Common myeloid progenitor, CD34-positive (primary cell): ENCODE results near the gene S100B.

ENCODE experiments used
- CTCF ChIA-PET: fragments of 350-600 bp; sonication (Branson Sonifier 250); formaldehyde crosslinking; loops from one replicate; lab custom pipeline; 2021; ENCODE audit warnings: antibody characterized with exemption; lab: Charles Lee
- POLR2A ChIA-PET: fragments of 350-600 bp; sonication (Branson Sonifier 250); formaldehyde crosslinking; loops from one replicate; lab custom pipeline; 2021; ENCODE audit warnings: antibody characterized with exemption; lab: Charles Lee
- DNase-seq, 3 donors: peaks; one replicate each; pipeline versions ENCODE4 v3.0.0 to v3.0.0-alpha.2; 2013
- H3K27ac ChIP-seq, 2 experiments: 1 replicate in 1 of 2; 2 replicates in 1 of 2; pipeline ENCODE4 v1.7.0; 2013; ENCODE audit warnings: inconsistent platforms in 2 of 2, low read length in 2 of 2, mild to moderate bottlenecking in 2 of 2, low read depth in 1 of 2, moderate library complexity in 1 of 2; ENCODE audit not compliant: severe bottlenecking in 2 of 2, insufficient read depth in 1 of 2, poor library complexity in 1 of 2
- H3K27me3 ChIP-seq, 5 experiments: replicated peaks in 2 of 5; 1 replicate in 3 of 5; 2 replicates in 2 of 5; pipeline versions ENCODE4 v1.6.1 to v1.7.0; 2013; ENCODE audit warnings: low read length in 4 of 5, mild to moderate bottlenecking in 2 of 5, moderate library complexity in 2 of 5, inconsistent platforms in 1 of 5; ENCODE audit not compliant: insufficient read depth in 5 of 5, control insufficient read depth in 4 of 5
- H3K36me3 ChIP-seq, 4 experiments: 1 replicate in 2 of 4; 2 replicates in 2 of 4; pipeline versions ENCODE4 v1.6.1 to v1.7.0; 2013; ENCODE audit warnings: low read length in 3 of 4, control low read depth in 1 of 4, mild to moderate bottlenecking in 1 of 4; ENCODE audit not compliant: control insufficient read depth in 4 of 4, insufficient read depth in 4 of 4
- H3K4me1 ChIP-seq, 4 experiments: 1 replicate in 3 of 4; 2 replicates in 1 of 4; pipeline versions ENCODE4 v1.6.1 to v1.7.1; 2013; ENCODE audit warnings: low read length in 3 of 4, mild to moderate bottlenecking in 3 of 4, control low read depth in 1 of 4, inconsistent platforms in 1 of 4, moderate library complexity in 1 of 4; ENCODE audit not compliant: control insufficient read depth in 4 of 4, insufficient read depth in 4 of 4; ENCODE audit errors: control extremely low read depth in 1 of 4
- H3K4me3 ChIP-seq, 7 experiments: 1 replicate in 4 of 7; 2 replicates in 3 of 7; pipeline versions ENCODE4 v1.5.1 to v1.7.0; 2013; ENCODE audit warnings: mild to moderate bottlenecking in 7 of 7, low read length in 6 of 7, moderate library complexity in 6 of 7, inconsistent platforms in 2 of 7, low read depth in 2 of 7, control low read depth in 1 of 7; ENCODE audit not compliant: insufficient read depth in 4 of 7, control insufficient read depth in 1 of 7; ENCODE audit errors: extremely low read depth in 1 of 7
- H3K9me3 ChIP-seq, 5 experiments: 1 replicate in 4 of 5; 2 replicates in 1 of 5; pipeline versions ENCODE4 v1.6.1 to v1.7.1; 2013; ENCODE audit warnings: low read length in 4 of 5, mild to moderate bottlenecking in 2 of 5, inconsistent platforms in 1 of 5, low read depth in 1 of 5, moderate library complexity in 1 of 5; ENCODE audit not compliant: control insufficient read depth in 4 of 5, insufficient read depth in 2 of 5; ENCODE audit errors: control extremely low read depth in 1 of 5
- WGBS: methylation state at CpG from one replicate; pipeline ENCODE4 v1.1.5; 2013; ENCODE audit not compliant: insufficient coverage; 5-methylcytosine and 5-hydroxymethylcytosine counted together

The S100B gene

GRCh38 chr21:46616656-46617055 lies 11.8 kb upstream of the S100B start:
- peaks cover 0 to 18% (median 12%) of the 10 kb centered on the region in 4 experiments for H3K4me1 ChIP-seq
- DNase-seq, result no peak
- peaks cover 0 to 6% (median 0%) of the 10 kb centered on the region in 5 experiments for H3K9me3 ChIP-seq
- CTCF ChIA-PET, result no interaction called here
- no peak overlapping the region for H3K27ac ChIP-seq
- H3K4me3 ChIP-seq, result no peak overlapping the region
- POLR2A ChIA-PET, result no interaction called here
- WGBS, result no CpG with 5 or more reads among the region's 1 CpG
- no peaks in the 10 kb centered on the region for H3K36me3 ChIP-seq
- no peaks in the 10 kb centered on the region for H3K27me3 ChIP-seq

DNA sequence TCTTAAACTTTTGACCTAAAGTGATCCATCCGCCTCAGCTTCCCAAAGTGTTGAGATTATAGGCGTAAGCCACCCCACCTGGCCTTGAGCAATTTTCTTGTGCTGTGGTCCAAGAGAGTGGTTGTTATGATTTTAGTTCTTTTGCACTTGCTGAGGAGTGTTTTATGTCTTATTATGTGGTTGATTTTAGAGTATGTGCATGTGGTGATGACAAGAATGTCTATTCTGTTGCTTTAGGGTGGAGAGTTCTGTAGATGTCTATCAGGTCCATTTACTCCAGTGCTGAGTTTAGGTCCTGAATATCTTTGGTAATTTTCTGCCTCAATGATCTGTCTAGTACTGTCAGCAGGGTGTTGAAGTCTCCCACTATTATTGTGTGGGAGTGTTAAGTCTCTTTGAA lies 11.2 kb upstream of the S100B start:
- DNase-seq, result no peak
- CTCF ChIA-PET, result no interaction called here
- Histone ChIP-seq H3K4me3 (no peak overlapping the region), H3K36me3 (no peaks in the 10 kb centered on the region), H3K27me3 (no peaks in the 10 kb centered on the region), H3K27ac (no peak overlapping the region), H3K9me3 (peaks cover 0 to 6% (median 0%) of the 10 kb centered on the region in 5 experiments), H3K4me1 (peaks cover 0 to 12% (median 6%) of the 10 kb centered on the region in 4 experiments)
- WGBS, result 95% methylated on average over 2 of the region's 2 CpGs
- POLR2A ChIA-PET, result no interaction called here

- no peak for DNase-seq
- WGBS, result 96% methylated on average over 5 of the region's 6 CpGs
- no peaks in the 10 kb centered on the region for H3K27me3 ChIP-seq
- POLR2A ChIA-PET, result no interaction called here
- no peak overlapping the region for H3K4me3 ChIP-seq
- CTCF ChIA-PET, result no interaction called here
- peaks cover 0 to 17% (median 4%) of the 10 kb centered on the region in 5 experiments for H3K9me3 ChIP-seq
- H3K27ac ChIP-seq, result no peak overlapping the region
- H3K36me3 ChIP-seq, result no peaks in the 10 kb centered on the region
- peaks cover 0 to 10% (median 0%) of the 10 kb centered on the region in 4 experiments for H3K4me1 ChIP-seq
Measured at GRCh38 chr21:46613391-46613790, 8.5 kb upstream of the S100B start.

DNA sequence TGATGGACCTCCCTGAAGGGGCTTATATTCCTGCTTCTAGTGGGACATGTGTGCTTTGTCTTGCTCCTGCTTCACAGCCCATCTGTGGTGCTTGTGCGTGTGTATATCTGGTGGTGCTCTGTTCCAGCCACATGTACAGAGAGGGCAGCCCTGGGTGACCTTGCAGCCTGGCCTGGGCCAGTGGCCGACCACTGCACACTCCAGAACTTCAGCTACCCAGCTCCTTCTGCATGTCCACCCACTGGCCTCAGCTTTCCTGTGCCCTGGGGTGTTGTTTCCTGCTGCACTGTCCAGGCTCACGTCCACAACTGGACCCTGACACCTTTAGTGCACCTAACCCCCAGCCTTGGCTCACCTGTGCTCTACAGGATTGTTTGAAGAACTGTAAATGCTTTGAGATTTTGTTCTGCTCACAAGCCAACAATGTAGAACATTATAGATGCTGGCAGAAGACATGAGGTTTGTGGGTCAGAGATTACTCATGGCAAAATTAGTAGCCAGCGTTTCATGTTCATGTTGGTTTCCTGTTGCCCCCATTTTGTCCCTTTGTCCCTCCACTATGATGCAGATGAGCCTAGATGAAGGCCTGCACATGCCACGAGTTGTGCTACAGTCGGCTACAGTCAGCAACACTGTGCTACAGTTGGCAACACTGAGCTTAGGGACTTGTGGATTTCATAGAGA lies 5.3 kb upstream of the S100B start:
- H3K4me1 ChIP-seq, result peaks cover 5 to 43% (median 22%) of the 10 kb centered on the region in 4 experiments
- no peak overlapping the region for H3K4me3 ChIP-seq
- H3K27me3 ChIP-seq, result no peaks in the 10 kb centered on the region
- H3K9me3 ChIP-seq, result peaks cover 0 to 12% (median 4%) of the 10 kb centered on the region in 5 experiments
- H3K27ac ChIP-seq, result no peak overlapping the region
- whole genome bisulfite sequencing, result 100% methylated on average over 5 of the region's 6 CpGs
- no peak for DNase-seq
- CTCF ChIA-PET, result interaction anchor here (0.6 kb wide), 1 partner anchor 30 kb away, joined by 3 read pairs; no protein-coding TSS in a partner anchor
- H3K36me3 ChIP-seq, result no peaks in the 10 kb centered on the region
- POLR2A ChIA-PET, result no interaction called here

DNA sequence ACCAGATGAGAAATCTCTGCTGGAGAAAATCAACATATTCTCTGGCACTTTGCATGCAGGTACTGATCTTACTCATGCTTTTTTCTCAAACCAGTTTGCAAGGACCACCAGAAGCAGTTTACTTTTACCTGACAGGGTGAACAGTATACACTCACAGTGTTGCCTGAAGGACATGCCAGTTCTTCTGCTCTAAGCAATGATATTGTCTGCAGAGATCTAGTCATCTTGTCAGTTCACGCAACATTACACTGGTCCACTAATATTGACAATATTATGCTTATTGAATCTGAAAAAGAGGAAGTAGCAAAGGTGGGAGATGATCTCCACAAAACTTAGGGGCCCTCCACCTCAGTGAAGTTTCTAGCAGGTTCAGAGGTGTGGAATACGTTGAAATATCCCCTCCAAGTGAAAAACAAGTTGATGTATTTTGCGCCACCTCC lies 3.8 kb upstream of the S100B start:
- H3K27ac ChIP-seq, result no peak overlapping the region
- DNase-seq, result no peak
- WGBS, result 93% methylated on average over 2 of the region's 3 CpGs
- H3K9me3 ChIP-seq, result peaks cover 0 to 12% (median 4%) of the 10 kb centered on the region in 5 experiments
- no peaks in the 10 kb centered on the region for H3K36me3 ChIP-seq
- H3K4me1 ChIP-seq, result peaks cover 5 to 57% (median 29%) of the 10 kb centered on the region in 4 experiments
- H3K4me3 ChIP-seq, result no peak overlapping the region
- no peaks in the 10 kb centered on the region for H3K27me3 ChIP-seq
- ChIA-PET POLR2A (interaction anchor here (0.6 kb wide), 1 partner anchor 11 kb away, joined by 3 read pairs; no protein-coding TSS in a partner anchor), CTCF (interaction anchor here (0.7 kb wide), 1 partner anchor 12 kb away, joined by 4 read pairs; no protein-coding TSS in a partner anchor)

- H3K9me3 ChIP-seq, result peaks cover 0 to 10% (median 4%) of the 10 kb centered on the region in 5 experiments
- ChIA-PET CTCF (no interaction called here), POLR2A (no interaction called here)
- no peak overlapping the region for H3K27ac ChIP-seq
- H3K4me1 ChIP-seq, result peaks cover 5 to 57% (median 29%) of the 10 kb centered on the region in 4 experiments
- H3K27me3 ChIP-seq, result no peaks in the 10 kb centered on the region
- H3K4me3 ChIP-seq, result no peak overlapping the region
- whole genome bisulfite sequencing, result no CpG with 5 or more reads among the region's 2 CpGs
- DNase-seq, result no peak
- no peaks in the 10 kb centered on the region for H3K36me3 ChIP-seq
Measured at GRCh38 chr21:46607636-46608035, 2.8 kb upstream of the S100B start.

GRCh38 chr21:46606427-46606813 lies 1.5 kb upstream of the S100B start:
- WGBS, result 23% methylated on average over 4 of the region's 7 CpGs
- no peak for DNase-seq
- H3K27ac ChIP-seq, result peak overlapping the region; percentile 34 to 69

More at GRCh38 chr21:46606427-46606813, 1.5 kb upstream of the S100B start:
- H3K4me3 ChIP-seq, result peak overlapping the region in 3 of 7 experiments; percentile 6 to 52 (median 30)
- peaks cover 0 to 10% (median 4%) of the 10 kb centered on the region in 5 experiments for H3K9me3 ChIP-seq
- ChIA-PET CTCF (interaction anchor here (1.4 to 1.6 kb wide), 4 partner anchors 8 to 33 kb away, joined by 4 to 6 read pairs (median 5); no protein-coding TSS in a partner anchor), POLR2A (interaction anchor here (1.1 to 1.6 kb wide), 2 partner anchors 16 to 29 kb away, joined by 4 to 5 read pairs; partner anchors contain the start of gene PRMT2)
- H3K27me3 ChIP-seq, result no peaks in the 10 kb centered on the region
- H3K4me1 ChIP-seq, result peaks cover 8 to 63% (median 32%) of the 10 kb centered on the region in 4 experiments
- H3K36me3 ChIP-seq, result no peaks in the 10 kb centered on the region
